Measurements from ENCODE around the gene NAXE.
A peak's percentile ranks its signal among the peaks of the same experiment; 100 is the strongest.

The NAXE gene

GRCh38 chr1:156571261-156571852 is 20.2 kb upstream of the NAXE start:
- peak; percentile 53 for DNase-seq

- peak; percentile 95 for DNase-seq
Observed at GRCh38 chr1:156571919-156572662, 19.5 kb upstream of the NAXE start, which contains the start of gene IQGAP3. TSS of gene IQGAP3 (minus strand) at chr1:156572565. CDS start at chr1:156572529, 36 bp downstream.

- no peak for DNase-seq
Observed at GRCh38 chr1:156572663-156573018, 18.9 kb upstream of the NAXE start.

DNA sequence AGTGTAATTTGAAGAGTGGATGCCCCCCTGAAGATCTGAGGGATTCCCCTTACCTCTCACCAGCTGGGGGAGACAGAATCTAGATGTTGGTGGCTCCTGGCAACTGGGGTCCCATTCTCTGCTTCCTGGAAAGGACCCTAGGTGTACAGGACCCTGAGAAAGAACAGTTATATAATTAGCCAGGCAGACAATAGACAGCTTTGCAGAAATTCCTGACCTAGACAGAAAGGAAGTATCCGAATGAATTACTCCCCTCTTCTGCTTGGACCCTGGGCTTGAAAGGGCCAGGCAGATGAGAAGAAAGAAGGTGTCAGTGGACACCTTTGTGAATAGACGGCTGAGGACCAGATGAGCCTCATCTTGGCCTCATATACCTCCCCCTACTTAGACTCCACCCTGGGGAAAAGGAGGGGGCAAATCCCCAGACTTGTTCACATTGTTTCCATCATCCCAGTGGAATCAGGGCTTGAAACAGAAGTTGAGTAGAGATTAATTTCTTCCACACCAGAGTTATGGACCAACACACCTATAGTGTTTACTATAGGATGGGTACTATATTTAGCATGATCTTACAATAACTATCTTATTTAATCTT is 17.4 kb upstream of the NAXE start:
- DNase-seq: no peak

- peak; percentile 56 for DNase-seq
Observed at GRCh38 chr1:156577550-156577949, 14.0 kb upstream of the NAXE start.

DNA sequence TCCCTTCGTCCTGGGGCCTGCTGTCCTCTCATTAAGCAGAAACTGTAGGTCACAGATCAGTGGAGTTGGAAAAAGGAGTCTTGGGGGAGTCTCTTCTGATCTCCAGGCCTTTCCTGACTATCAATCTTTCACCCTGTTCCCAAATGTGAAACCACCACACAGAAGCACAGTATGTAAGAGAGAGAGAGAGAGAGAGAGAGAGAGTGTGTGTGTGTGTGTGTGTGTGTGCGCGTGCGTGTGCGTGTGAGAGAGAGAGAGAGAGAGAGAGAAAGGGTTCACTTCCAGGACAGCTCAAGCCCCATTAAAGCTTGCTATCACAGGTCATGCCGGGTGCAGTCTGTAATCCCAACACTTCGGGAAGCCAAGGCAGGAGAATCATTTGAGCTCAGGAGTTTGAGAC is 13.5 kb upstream of the NAXE start:
- DNase-seq: peak; percentile 56

DNA sequence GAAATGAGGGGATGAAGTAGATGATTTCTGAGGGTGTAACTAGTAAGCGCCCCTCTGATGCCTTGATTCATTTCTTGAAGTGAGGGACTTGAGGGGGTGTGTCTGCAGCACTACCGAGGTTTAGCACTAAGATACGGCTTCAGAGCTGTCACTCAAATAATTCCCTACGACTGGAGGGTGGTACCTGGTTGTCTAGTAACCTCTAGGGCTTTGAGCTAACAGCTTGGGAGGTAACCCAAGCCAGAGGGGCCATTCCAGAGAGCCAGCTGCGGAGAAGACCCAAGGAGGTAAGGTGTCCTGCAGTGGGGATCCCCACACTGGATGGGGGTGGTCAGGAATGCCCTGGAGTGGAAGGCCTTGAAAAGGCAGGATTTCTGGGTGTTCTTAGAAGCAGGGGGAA is 12.1 kb upstream of the NAXE start, which contains the start of gene TTC24:
Gene TTC24 (plus strand): TSS at position 252 of the 400 bp plus-strand sequence. CDS start 1,642 bp downstream, outside the sequence.
- no peak for DNase-seq

- no peak for DNase-seq
Observed at GRCh38 chr1:156581661-156582387, 9.8 kb upstream of the NAXE start.

- no peak for DNase-seq
Observed at GRCh38 chr1:156582388-156583017, 9.1 kb upstream of the NAXE start.

GRCh38 chr1:156583821-156584622 is 7.6 kb upstream of the NAXE start:
- DNase-seq: peak; percentile 84

- DNase-seq: peak; percentile 61
Observed at GRCh38 chr1:156584813-156585212, 6.8 kb upstream of the NAXE start.

DNA sequence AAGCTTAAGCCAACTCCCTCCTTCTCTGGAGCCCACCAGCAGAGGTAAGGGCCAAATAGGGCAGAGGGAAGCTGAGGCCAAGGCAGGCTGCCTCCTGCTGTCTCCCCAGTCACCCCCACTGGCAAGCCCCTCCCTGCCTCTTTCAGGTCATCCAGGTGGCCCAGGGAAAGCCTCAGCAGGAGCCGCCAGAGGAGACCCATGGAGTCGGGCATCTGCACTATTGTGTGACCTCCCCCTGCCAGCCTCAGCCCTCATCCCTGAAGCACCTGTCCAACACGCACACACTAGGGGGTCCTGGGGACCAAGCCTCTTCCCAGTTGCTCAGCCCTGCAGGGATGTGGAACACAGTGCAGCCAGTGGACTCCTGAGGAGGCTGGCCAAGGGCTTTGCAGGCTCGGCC is 5.3 kb upstream of the NAXE start:
- DNase-seq: no peak

DNA sequence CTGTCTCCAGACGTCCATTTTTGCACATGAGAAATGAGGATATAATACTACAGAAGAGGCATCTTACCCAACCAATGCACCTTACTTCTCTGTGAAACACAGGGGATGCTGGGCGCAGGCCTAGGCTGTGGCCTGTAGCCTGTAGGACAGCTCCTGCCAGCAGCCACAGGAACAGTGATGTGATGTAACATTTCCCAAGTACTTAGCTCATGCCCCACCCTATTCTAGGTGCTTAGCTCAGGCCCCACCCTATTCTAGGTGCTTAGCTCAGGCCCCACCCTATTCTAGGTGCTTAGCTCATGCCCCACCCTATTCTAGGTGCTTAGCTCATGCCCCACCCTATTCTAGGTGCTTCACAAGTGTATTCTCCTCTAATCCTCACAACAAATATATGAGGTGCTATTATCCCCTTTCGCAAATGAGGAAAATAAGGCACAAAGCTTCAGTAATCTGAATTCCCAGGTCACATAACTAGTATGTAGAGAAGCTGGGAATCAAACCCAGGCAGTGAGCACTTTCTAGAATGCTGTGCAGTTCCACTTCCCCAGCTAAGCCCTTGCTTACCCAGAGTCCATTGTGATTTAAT is 4.6 kb upstream of the NAXE start:
- no peak for DNase-seq

- DNase-seq: peak; percentile 72
Observed at GRCh38 chr1:156587927-156588326, 3.6 kb upstream of the NAXE start.

- DNase-seq: no peak
Observed at GRCh38 chr1:156589546-156589945, 2.0 kb upstream of the NAXE start.

DNA sequence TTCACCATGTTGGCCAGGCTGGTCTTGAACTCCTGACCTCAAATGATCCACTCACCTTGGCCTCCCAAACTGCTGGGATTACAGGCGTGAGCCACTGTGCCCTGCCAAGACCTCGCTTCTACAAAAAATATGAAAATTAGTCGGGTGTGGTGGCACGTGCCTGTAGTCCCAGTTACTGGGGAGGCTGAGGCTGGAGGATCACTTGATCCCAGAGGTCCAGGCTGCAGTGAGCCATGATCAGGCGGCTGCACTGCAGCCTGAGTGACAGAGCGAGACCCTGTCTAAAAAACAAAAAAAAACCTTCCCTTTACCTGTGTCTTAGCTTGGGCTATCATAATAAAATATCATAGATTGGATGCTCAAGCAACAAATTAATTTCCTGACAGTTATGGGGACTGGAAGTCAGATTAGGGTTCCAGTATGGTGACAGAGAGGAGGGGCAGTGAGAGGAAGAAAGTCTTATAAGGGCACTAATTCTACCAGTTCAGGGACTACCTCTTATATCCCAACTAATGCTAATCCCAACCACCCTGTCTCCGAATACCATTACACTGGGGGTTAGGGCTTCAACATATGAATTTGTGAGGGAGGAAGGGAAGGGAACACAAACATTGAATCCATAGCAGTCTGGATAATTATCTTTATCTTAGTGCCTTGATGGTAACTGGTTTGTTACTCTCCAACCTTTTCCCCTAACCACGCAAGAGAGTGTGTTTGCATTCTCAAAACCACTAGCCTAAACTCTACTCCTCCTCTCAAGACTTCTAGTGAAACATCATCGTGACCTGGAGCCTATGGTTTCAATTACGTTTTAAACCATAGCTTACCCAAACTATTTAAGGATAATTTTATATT is 1.0 kb upstream of the NAXE start:
- no peak for DNase-seq

DNA sequence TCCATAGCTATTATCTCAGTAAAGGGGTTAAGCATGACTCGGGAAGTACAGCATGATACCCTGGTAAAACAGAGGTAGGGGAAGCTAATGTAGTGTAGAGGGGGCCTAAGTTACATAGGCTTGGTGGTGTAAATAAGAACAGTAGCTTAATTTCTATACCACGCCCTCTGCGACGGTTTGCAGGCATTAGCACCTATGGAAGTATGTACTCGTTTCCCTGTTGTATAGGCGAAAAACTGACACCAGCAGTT is 470 bp upstream of the NAXE start:
- no peak for DNase-seq

GRCh38 chr1:156592158-156592909 is 758 bp downstream of the NAXE start:
- peak; percentile 61 for DNase-seq

DNA sequence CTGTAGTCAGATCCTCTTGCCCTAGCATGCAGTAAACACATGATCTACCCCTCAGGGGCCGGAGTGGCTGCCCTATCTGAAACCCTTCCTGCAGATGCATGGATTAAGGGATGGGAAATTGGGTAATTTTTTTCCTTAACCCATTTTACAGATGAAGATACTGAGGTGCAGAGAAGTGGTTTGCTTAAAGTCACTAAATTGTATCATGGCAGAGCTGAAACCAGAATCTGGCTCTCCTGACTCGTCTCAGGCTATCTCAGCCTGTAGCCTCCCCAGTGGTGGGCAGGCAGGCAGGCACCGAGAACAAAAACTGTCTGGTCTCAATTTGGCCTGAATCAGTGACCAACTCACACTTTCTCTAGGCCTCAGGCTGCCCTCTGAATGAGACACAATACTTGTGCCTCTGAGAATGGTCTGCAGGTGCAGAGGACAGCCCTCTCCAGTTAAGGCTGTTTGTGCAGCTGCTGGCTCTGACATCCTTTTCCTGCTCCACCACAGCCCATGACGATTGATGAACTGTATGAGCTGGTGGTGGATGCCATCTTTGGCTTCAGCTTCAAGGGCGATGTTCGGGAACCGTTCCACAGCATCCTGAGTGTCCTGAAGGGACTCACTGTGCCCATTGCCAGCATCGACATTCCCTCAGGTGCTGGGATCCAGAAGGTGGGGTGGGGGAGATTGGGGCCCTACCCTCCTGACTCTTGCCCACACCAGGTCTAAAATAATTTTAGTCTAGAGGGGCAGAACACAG is 1.5 kb downstream of the NAXE start:
- DNase-seq: peak; percentile 94

GRCh38 chr1:156593661-156593989 is 2.0 kb downstream of the NAXE start:
- DNase-seq: no peak
